Fibroblast of pulmonary artery (primary cell): ENCODE data around the gene ANTXR1.

Experiments used
- DNase-seq: peaks from one replicate; pipeline ENCODE4 v3.0.0-alpha.2; 2010; ENCODE audit warnings: low read depth
- H3K4me3 ChIP-seq: replicated peaks from 2 replicates; pipeline ENCODE4 v1.5.1; 2011; ENCODE audit warnings: low read depth, mild to moderate bottlenecking, control low read depth, low read length, moderate library complexity
- TF ChIP-seq, protein P1 (sequence below): IDR thresholded peaks from 2 replicates; pipeline ENCODE4 v1.5.1; 2011; ENCODE audit warnings: mild to moderate bottlenecking, control low read depth, low read length, inconsistent platforms; ENCODE audit errors: missing control alignments

ANTXR1 gene

DNA sequence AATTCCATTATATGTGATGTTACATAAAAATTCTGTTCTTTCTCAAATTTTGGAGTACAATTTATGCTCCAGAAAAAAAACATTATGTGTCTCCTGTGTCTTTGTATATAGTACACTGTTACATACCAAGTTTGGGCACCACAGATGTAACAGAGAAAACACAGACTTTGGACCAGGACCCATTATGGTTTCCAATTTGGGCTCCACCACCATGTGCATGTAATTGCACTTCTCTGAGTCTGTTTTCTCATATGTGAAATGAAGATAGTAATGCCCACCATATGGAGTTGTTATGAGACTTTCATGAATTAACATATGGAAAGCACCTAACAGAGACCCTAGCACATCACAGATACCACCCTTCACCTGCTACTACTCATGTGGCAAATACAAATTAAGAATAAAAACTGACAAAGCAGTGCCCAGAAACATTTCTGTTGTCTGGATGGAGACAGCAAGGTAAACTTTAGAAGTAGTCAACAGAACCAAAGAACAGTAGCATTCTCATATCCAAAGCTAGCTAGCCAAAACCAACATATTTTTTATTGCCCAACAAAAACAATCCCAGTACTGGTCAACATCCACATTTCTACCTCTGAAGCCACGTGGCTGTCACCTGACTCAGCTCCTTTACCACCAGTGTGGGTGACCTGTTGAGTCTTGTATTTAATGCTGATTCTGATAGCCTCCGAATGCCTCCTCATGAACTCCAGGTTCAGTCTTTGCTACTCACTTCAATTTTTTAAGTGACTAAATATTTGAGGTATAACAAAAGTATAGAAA, 42.9 kb downstream of the ANTXR1 start:
- no peak overlapping the region for H3K4me3 ChIP-seq
- DNase-seq, result no peak
- TF ChIP-seq, protein P1, sequence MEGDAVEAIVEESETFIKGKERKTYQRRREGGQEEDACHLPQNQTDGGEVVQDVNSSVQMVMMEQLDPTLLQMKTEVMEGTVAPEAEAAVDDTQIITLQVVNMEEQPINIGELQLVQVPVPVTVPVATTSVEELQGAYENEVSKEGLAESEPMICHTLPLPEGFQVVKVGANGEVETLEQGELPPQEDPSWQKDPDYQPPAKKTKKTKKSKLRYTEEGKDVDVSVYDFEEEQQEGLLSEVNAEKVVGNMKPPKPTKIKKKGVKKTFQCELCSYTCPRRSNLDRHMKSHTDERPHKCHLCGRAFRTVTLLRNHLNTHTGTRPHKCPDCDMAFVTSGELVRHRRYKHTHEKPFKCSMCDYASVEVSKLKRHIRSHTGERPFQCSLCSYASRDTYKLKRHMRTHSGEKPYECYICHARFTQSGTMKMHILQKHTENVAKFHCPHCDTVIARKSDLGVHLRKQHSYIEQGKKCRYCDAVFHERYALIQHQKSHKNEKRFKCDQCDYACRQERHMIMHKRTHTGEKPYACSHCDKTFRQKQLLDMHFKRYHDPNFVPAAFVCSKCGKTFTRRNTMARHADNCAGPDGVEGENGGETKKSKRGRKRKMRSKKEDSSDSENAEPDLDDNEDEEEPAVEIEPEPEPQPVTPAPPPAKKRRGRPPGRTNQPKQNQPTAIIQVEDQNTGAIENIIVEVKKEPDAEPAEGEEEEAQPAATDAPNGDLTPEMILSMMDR, result no peak

DNA sequence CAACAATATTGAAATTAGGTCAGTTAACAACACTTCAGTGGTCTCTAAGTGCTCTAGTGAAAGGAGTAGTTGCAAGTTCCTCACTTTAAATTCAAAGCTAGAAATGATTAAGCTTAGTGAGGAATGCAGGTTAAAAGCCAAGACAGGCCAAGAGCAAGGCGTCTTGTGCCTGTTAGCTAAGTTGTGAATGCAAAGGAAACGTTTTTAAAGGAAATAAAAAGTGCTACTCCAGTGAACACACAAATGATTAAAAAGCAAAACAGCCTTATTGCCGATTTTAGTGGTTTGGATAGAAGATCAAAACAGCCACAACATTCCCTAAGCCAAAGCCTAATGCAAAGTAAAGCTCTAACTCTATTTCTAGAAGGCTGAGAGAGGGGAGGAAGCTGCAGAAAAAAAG, 44.7 kb downstream of the ANTXR1 start:
- TF ChIP-seq, protein P1, result no peak
- no peak for DNase-seq
- no peak overlapping the region for H3K4me3 ChIP-seq

DNA sequence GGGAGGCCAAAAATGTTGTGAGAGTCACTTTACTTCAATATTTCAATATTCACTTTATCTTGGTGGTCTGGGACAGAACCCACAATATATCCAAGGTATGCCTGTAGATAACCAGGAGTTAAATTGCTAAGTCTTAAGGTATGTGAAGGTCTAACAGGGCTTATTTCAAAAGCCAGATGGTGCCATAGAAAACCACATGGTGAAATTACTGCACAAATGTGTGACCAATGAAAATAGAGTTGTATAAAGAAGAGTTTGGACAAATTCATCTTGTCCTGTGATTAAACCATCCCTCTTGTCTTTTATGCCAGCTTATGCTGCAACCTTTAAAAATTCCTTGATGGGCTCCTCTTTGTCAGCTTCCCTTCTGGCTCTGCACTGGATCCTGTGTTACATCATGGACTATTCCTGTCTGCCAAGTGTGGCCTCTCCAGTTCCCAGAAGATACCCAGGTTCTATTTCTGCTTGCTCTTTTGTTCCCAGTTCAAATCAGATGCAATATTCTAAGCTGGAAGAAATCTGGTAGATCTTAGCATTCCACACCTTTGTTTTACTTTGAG, 46.8 kb downstream of the ANTXR1 start:
- peak; percentile 63 for DNase-seq
- H3K4me3 ChIP-seq, result no peak overlapping the region
- TF ChIP-seq, protein P1, result no peak

DNA sequence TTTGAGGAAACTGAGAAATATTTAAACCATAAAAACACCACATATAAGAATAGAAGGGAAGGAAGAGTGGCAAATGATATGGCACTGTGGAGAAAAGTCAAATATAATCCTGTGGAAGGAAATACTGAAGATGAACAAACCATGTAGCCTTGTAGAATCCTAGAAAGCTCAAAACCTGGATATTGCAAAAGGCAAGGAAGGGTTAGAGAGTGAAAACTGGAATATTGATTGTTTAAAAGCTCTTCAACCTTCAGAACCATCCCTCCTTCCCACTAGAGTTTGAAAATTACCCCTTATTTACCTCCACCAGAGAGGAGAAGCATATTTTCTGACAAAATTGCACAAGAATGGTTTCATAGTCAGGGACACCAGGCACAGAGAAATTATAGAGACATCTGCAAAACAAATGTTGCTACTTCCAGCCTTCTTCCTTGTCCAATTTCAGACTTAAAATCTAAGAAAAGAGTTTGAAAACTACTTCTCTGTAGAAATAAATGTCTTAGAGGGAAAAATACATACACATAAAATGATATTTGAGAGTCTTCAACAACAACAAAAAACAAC, 48.0 kb downstream of the ANTXR1 start:
- no peak for DNase-seq
- TF ChIP-seq, protein P1, result no peak
- H3K4me3 ChIP-seq, result no peak overlapping the region

- TF ChIP-seq, protein P1, result no peak
- H3K4me3 ChIP-seq, result no peak overlapping the region
- DNase-seq, result no peak
These were observed 48.5 kb downstream of the ANTXR1 start for GRCh38 chr2:69061525-69061924.

DNA sequence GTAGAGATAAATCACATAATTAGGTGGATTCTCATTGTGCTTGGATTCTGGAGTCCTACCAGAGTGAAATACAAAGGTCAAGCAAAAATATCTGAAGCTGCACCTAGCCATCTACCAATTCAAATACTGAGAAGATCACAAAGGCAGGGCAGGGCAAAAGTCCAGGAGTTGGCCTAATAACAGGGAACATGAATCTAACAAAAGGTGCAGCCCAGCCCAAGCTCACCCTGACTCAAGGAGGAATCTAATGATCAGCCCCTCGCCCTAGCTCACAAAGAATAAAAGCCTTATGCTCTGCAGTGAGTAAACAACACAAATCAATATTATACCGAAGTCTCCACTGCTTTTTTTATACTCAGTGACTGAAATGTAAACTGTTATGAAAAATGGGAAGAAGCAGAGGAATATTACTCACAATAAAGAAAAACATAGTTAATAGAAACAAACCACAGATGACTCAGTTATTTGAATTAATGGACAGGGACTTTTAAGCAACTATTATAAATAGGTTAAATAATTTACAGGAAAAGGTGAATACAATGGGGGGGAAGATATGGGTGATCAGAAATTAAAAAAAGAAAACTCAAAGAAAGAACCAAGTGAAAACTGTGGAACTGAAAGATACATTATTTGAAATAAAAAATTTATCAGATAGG, 49.5 kb downstream of the ANTXR1 start:
- H3K4me3 ChIP-seq, result no peak overlapping the region
- no peak for DNase-seq
- TF ChIP-seq, protein P1, result no peak
